Measurements from ENCODE around the gene REXO1.

GRCh38 chr19:1847684-1848398 is 442 bp downstream of the REXO1 start:
- TF ChIP-seq CTCF (IDR thresholded peaks at IDR 0.05) (no peak), POLR2AphosphoS5 (IDR thresholded peaks at IDR 0.05) (no peak), POLR2A (IDR thresholded peaks at IDR 0.05; ENCODE audit: low read depth) (no peak)
